Parathyroid adenoma (tissue), 2 donors: Measurements from ENCODE around the gene KDM6B.

ENCODE experiments used
- H2AFZ ChIP-seq: fragments of 300-600 bp; sonication (generic); one replicate; pipeline ENCODE4 v1.7.0; 2017; ENCODE audit warnings: antibody characterized with exemption, mild to moderate bottlenecking
- H3K27ac ChIP-seq: fragments of 300-600 bp; sonication (generic); one replicate; pipeline ENCODE4 v1.7.0; 2017
- H3K27me3 ChIP-seq: fragments of 300-600 bp; sonication (generic); one replicate; pipeline ENCODE4 v1.7.0; 2017; ENCODE audit warnings: low read length; ENCODE audit not compliant: control insufficient read depth, insufficient read depth
- H3K36me3 ChIP-seq: fragments of 300-600 bp; sonication (generic); one replicate; pipeline ENCODE4 v1.7.0; 2017; ENCODE audit warnings: low read length; ENCODE audit not compliant: control insufficient read depth, insufficient read depth
- H3K4me1 ChIP-seq: fragments of 300-600 bp; sonication (generic); one replicate; pipeline ENCODE4 v1.7.0; 2017; ENCODE audit warnings: control low read depth
- H3K4me2 ChIP-seq: fragments of 300-600 bp; sonication (generic); one replicate; pipeline ENCODE4 v1.7.0; 2017; ENCODE audit warnings: low read length
- H3K4me3 ChIP-seq: fragments of 300-600 bp; sonication (generic); one replicate; pipeline ENCODE4 v1.7.0; 2017; ENCODE audit warnings: low read depth, low read length
- H3K79me2 ChIP-seq: fragments of 300-600 bp; sonication (generic); one replicate; pipeline ENCODE4 v1.7.0; 2017; ENCODE audit warnings: control low read depth
- H3K9ac ChIP-seq: fragments of 300-600 bp; sonication (generic); one replicate; pipeline ENCODE4 v1.7.0; 2017; ENCODE audit warnings: mild to moderate bottlenecking
- H3K9me3 ChIP-seq: fragments of 300-600 bp; sonication (generic); one replicate; pipeline ENCODE4 v1.7.0; 2017; ENCODE audit warnings: low read length; ENCODE audit not compliant: control insufficient read depth
- TF ChIP-seq, protein P1 (sequence below): fragments of 300-600 bp; sonication (generic); IDR thresholded peaks from one replicate; pipeline ENCODE4 v1.7.0; 2017; ENCODE audit warnings: antibody characterized with exemption, mild to moderate bottlenecking
- donor health status: primary hyperparathyroidism.

The KDM6B gene

DNA sequence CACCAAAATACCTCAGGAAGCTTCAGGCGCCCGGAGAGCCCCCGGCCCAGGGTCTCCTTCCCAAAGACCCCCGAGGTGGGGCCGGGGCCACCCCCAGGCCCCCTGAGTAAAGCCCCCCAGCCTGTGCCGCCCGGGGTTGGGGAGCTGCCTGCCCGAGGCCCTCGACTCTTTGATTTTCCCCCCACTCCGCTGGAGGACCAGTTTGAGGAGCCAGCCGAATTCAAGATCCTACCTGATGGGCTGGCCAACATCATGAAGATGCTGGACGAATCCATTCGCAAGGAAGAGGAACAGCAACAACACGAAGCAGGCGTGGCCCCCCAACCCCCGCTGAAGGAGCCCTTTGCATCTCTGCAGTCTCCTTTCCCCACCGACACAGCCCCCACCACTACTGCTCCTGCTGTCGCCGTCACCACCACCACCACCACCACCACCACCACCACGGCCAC is 14.1 kb downstream of the KDM6B start:
- Histone ChIP-seq H3K4me3 (no peak overlapping the region), H3K79me2 (peaks cover 3% of the 10 kb centered on the region), H3K27me3 (no peaks in the 10 kb centered on the region), H3K4me2 (no peak overlapping the region), H3K27ac (no peak overlapping the region), H3K4me1 (peaks cover 13% of the 10 kb centered on the region), H3K9ac (no peak overlapping the region), H3K9me3 (no peaks in the 10 kb centered on the region), H2AFZ (no peak overlapping the region), H3K36me3 (no peaks in the 10 kb centered on the region)
- TF ChIP-seq, protein P1, sequence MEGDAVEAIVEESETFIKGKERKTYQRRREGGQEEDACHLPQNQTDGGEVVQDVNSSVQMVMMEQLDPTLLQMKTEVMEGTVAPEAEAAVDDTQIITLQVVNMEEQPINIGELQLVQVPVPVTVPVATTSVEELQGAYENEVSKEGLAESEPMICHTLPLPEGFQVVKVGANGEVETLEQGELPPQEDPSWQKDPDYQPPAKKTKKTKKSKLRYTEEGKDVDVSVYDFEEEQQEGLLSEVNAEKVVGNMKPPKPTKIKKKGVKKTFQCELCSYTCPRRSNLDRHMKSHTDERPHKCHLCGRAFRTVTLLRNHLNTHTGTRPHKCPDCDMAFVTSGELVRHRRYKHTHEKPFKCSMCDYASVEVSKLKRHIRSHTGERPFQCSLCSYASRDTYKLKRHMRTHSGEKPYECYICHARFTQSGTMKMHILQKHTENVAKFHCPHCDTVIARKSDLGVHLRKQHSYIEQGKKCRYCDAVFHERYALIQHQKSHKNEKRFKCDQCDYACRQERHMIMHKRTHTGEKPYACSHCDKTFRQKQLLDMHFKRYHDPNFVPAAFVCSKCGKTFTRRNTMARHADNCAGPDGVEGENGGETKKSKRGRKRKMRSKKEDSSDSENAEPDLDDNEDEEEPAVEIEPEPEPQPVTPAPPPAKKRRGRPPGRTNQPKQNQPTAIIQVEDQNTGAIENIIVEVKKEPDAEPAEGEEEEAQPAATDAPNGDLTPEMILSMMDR: no peak

DNA sequence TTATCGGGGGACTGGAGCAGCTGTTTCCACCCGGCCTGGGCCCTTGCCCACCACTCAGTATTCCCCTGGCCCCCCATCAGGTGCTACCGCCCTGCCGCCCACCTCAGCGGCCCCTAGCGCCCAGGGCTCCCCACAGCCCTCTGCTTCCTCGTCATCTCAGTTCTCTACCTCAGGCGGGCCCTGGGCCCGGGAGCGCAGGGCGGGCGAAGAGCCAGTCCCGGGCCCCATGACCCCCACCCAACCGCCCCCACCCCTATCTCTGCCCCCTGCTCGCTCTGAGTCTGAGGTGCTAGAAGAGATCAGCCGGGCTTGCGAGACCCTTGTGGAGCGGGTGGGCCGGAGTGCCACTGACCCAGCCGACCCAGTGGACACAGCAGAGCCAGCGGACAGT is 14.7 kb downstream of the KDM6B start:
- H3K36me3 ChIP-seq: no peaks in the 10 kb centered on the region
- peaks cover 3% of the 10 kb centered on the region for H3K79me2 ChIP-seq
- H3K27ac ChIP-seq: no peak overlapping the region
- H3K9me3 ChIP-seq: no peaks in the 10 kb centered on the region
- H3K4me1 ChIP-seq: peaks cover 13% of the 10 kb centered on the region
- H3K9ac ChIP-seq: no peak overlapping the region
- TF ChIP-seq, protein P1: no peak
- no peaks in the 10 kb centered on the region for H3K27me3 ChIP-seq
- H3K4me3 ChIP-seq: no peak overlapping the region
- no peak overlapping the region for H2AFZ ChIP-seq
- no peak overlapping the region for H3K4me2 ChIP-seq

DNA sequence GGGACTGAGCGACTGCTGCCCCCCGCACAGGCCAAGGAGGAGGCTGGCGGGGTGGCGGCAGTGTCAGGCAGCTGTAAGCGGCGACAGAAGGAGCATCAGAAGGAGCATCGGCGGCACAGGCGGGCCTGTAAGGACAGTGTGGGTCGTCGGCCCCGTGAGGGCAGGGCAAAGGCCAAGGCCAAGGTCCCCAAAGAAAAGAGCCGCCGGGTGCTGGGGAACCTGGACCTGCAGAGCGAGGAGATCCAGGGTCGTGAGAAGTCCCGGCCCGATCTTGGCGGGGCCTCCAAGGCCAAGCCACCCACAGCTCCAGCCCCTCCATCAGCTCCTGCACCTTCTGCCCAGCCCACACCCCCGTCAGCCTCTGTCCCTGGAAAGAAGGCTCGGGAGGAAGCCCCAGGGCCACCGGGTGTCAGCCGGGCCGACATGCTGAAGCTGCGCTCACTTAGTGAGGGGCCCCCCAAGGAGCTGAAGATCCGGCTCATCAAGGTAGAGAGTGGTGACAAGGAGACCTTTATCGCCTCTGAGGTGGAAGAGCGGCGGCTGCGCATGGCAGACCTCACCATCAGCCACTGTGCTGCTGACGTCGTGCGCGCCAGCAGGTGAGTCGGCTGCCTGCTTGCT is 15.2 kb downstream of the KDM6B start:
- Histone ChIP-seq H3K79me2 (peaks cover under 1% of the 10 kb centered on the region), H3K36me3 (no peaks in the 10 kb centered on the region), H3K4me2 (no peak overlapping the region), H3K4me3 (no peak overlapping the region), H3K4me1 (peaks cover 13% of the 10 kb centered on the region), H3K27ac (no peak overlapping the region), H3K9me3 (no peaks in the 10 kb centered on the region), H3K27me3 (no peaks in the 10 kb centered on the region), H2AFZ (no peak overlapping the region), H3K9ac (no peak overlapping the region)
- TF ChIP-seq, protein P1: no peak

DNA sequence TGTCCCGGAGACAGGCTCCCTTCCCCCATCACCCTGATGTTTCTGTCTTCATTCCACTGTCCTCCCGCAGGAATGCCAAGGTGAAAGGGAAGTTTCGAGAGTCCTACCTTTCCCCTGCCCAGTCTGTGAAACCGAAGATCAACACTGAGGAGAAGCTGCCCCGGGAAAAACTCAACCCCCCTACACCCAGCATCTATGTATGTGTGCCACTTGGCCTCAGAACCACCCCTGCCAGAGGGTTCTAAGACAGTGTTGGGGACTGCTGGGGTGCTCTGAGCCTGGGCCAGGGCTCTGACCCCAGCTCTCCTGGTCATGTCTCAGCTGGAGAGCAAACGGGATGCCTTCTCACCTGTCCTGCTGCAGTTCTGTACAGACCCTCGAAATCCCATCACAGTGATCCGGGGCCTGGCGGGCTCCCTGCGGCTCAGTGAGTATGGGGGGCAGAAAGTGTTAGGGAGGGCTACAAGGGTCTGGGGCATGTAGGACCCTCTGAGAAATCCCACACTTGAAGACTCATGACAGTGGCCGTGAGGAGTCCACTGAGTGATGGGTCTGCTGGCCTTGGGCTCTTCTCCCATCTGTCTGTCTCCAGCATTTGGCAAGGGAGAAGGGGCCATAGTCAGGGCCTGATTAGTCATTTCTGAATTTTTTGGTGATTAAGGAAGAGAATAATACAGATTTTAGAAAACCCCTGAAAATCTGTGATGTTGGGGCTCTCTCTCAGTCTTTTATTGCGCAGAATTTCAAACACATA is 15.9 kb downstream of the KDM6B start:
- H3K27ac ChIP-seq: no peak overlapping the region
- peaks cover 13% of the 10 kb centered on the region for H3K4me1 ChIP-seq
- no peak overlapping the region for H3K4me2 ChIP-seq
- no peaks in the 10 kb centered on the region for H3K27me3 ChIP-seq
- no peak overlapping the region for H3K4me3 ChIP-seq
- H3K9me3 ChIP-seq: no peaks in the 10 kb centered on the region
- H3K36me3 ChIP-seq: no peaks in the 10 kb centered on the region
- no peaks in the 10 kb centered on the region for H3K79me2 ChIP-seq
- no peak overlapping the region for H2AFZ ChIP-seq
- TF ChIP-seq, protein P1: no peak
- no peak overlapping the region for H3K9ac ChIP-seq
